HepG2 (cell line): ENCODE results near the gene ARHGEF12. TPM values are rescaled to one million over a fixed set of nuclear protein-coding genes. Genes with fewer than 3 reads are reported as not detected.

Source experiments
- ATF6 ChIP-seq: sonication (generic); formaldehyde crosslinking; conservative IDR thresholded peaks from 2 replicates; pipeline ENCODE4 v1.4.0; 2020; ENCODE audit warnings: missing genetic modification reagents
- ATM ChIP-seq: fragments of 450-650 bp; IDR thresholded peaks from 2 replicates; pipeline ENCODE4 v1.7.1; 2017; ENCODE audit warnings: mild to moderate bottlenecking, borderline replicate concordance
- CAMTA2 ChIP-seq: sonication (generic); formaldehyde crosslinking; IDR thresholded peaks from 2 replicates; pipeline ENCODE4 v1.4.0; 2020; ENCODE audit warnings: mild to moderate bottlenecking, missing genetic modification reagents, borderline replicate concordance
- CREB3 ChIP-seq: sonication (generic); formaldehyde crosslinking; IDR thresholded peaks from 2 replicates; pipeline ENCODE4 v1.5.0; 2020; ENCODE audit warnings: missing genetic modification reagents
- ELF3 ChIP-seq: IDR thresholded peaks from 2 replicates; pipeline ENCODE4 v1.6.1; 2016; ENCODE audit warnings: missing genetic modification reagents, missing compliant biosample characterization
- GZF1 ChIP-seq: sonication (generic); formaldehyde crosslinking; IDR thresholded peaks from 2 replicates; pipeline ENCODE4 v1.5.1; 2020; ENCODE audit warnings: mild to moderate bottlenecking, missing genetic modification reagents
- HBP1 ChIP-seq: IDR thresholded peaks from 2 replicates; pipeline ENCODE4 v1.6.1; 2016; ENCODE audit warnings: low read depth, control low read depth
- JDP2 ChIP-seq: sonication (generic); formaldehyde crosslinking; IDR thresholded peaks from 2 replicates; pipeline ENCODE4 v1.8.1; 2022; ENCODE audit warnings: missing genetic modification reagents, borderline replicate concordance
- LRRFIP1 ChIP-seq: sonication (generic); formaldehyde crosslinking; conservative IDR thresholded peaks from 2 replicates; pipeline ENCODE4 v1.4.0; 2020; ENCODE audit warnings: missing genetic modification reagents
- MXD1 ChIP-seq: sonication (generic); formaldehyde crosslinking; IDR thresholded peaks from 2 replicates; pipeline ENCODE4 v1.4.0; 2020; ENCODE audit warnings: mild to moderate bottlenecking, missing genetic modification reagents
- MYNN ChIP-seq: sonication (generic); formaldehyde crosslinking; IDR thresholded peaks from 2 replicates; pipeline ENCODE4 v1.4.0; 2020; ENCODE audit warnings: mild to moderate bottlenecking, low read depth, missing genetic modification reagents
- NCOA5 ChIP-seq: sonication (generic); formaldehyde crosslinking; IDR thresholded peaks from 2 replicates; pipeline ENCODE4 v1.4.0; 2020; ENCODE audit warnings: missing genetic modification reagents
- NR1H2 ChIP-seq: sonication (generic); formaldehyde crosslinking; IDR thresholded peaks from 2 replicates; pipeline ENCODE4 v1.8.1; 2022; ENCODE audit warnings: low read depth, missing genetic modification reagents, borderline replicate concordance
- TEAD2 ChIP-seq: sonication (generic); formaldehyde crosslinking; IDR thresholded peaks from 2 replicates; pipeline ENCODE4 v1.9.0; 2021; ENCODE audit warnings: missing genetic modification reagents
- TEF ChIP-seq: sonication (generic); formaldehyde crosslinking; IDR thresholded peaks from 2 replicates; pipeline ENCODE4 v1.5.0; 2020; ENCODE audit warnings: missing genetic modification reagents
- USF2 ChIP-seq, 2 experiments: sonication (generic) in 1 of 2; formaldehyde crosslinking in 1 of 2; IDR thresholded peaks; 2 replicates each; pipeline versions ENCODE4 v1.5.1 to v1.6.1; 2011 to 2020; ENCODE audit warnings: borderline replicate concordance in 1 of 2, low read depth in 1 of 2, low read length in 1 of 2, mild to moderate bottlenecking in 1 of 2, missing genetic modification reagents in 1 of 2, moderate library complexity in 1 of 2
- ZKSCAN5 ChIP-seq: sonication (generic); formaldehyde crosslinking; IDR thresholded peaks from 2 replicates; pipeline ENCODE4 v1.5.1; 2020; ENCODE audit warnings: mild to moderate bottlenecking, missing genetic modification reagents
- ZNF430 ChIP-seq: sonication (generic); formaldehyde crosslinking; IDR thresholded peaks from 2 replicates; pipeline ENCODE4 v1.9.0; 2021; ENCODE audit warnings: mild to moderate bottlenecking, missing genetic modification reagents
- ZNF713 ChIP-seq: sonication (generic); formaldehyde crosslinking; IDR thresholded peaks from 2 replicates; pipeline ENCODE4 v1.4.0; 2020; ENCODE audit warnings: mild to moderate bottlenecking, missing genetic modification reagents
- polyA plus RNA-seq, 8 experiments: library from polyadenylated mRNA; depleted of rRNA in 3 of 8; stranded (reverse) in 7 of 8; unstranded in 1 of 8; fragments of >200 nt; fragmentation: Illumina TruSeq in 4 of 8; extraction: Trizol in 4 of 8; gene quantifications; 2 replicates each; pipeline versions ENCODE4 v1.2.1 to v1.2.3, GENCODE V29; 2011 to 2016; ENCODE audit warnings: low read depth in 4 of 8, missing spikeins in 1 of 8, mixed read lengths in 1 of 8; ENCODE audit not compliant: insufficient read depth in 1 of 8
- total RNA-seq, 5 experiments: library from RNA; depleted of rRNA; stranded (reverse); fragments of >200 nt; fragmentation: Illumina TruSeq; extraction: Trizol; gene quantifications; 2 replicates each; pipeline ENCODE4 v1.2.3, GENCODE V29; 2016; ENCODE audit warnings: low read depth in 1 of 5

ARHGEF12 gene
- total and polyA plus RNA-seq, 2 of the 13 experiments (the other 11 are each of a cell fraction or from before 2014, with no cell fraction given), result 17.9 to 54.4 TPM

- TF ChIP-seq LRRFIP1 (CRISPR knock-in tag), result no peak
- TF ChIP-seq ELF3 (CRISPR knock-in tag), result no peak
- TF ChIP-seq JDP2 (CRISPR knock-in tag), result no peak
- no peak for TF ChIP-seq NR1H2 (CRISPR knock-in tag)
- TF ChIP-seq TEAD2 (CRISPR knock-in tag), result no peak
- no peak for TF ChIP-seq ZNF430 (CRISPR knock-in tag)
- no peak for TF ChIP-seq ZKSCAN5 (CRISPR knock-in tag)
- no peak for TF ChIP-seq CREB3 (CRISPR knock-in tag)
- no peak for TF ChIP-seq GZF1
- no peak for TF ChIP-seq ZNF713 (CRISPR knock-in tag)
- TF ChIP-seq USF2 (IDR thresholded peaks at IDR 0.05; ENCODE audit: low read depth, low read length), result no peak
- TF ChIP-seq USF2 (CRISPR knock-in tag; IDR thresholded peaks at IDR 0.05; ENCODE audit: borderline replicate concordance), result no peak
- TF ChIP-seq HBP1 (CRISPR knock-in tag), result no peak
- no peak for TF ChIP-seq MYNN (CRISPR knock-in tag)
- no peak for TF ChIP-seq MXD1
- no peak for TF ChIP-seq NCOA5 (CRISPR knock-in tag)
- no peak for TF ChIP-seq CAMTA2 (CRISPR knock-in tag)
- TF ChIP-seq ATF6 (CRISPR knock-in tag), result no peak
- TF ChIP-seq ATM, result no peak
- TF ChIP-seq TEF, result no peak
Measured at GRCh38 chr11:120336641-120337354, 585 bp downstream of the ARHGEF12 start (continued).
